ENCODE results near the gene PTPRN2.
A peak's percentile ranks its signal among the peaks of the same experiment; 100 is the strongest.

PTPRN2 gene

GRCh38 chr7:157622000-157622399, 965.6 kb downstream of the PTPRN2 start:
- DNase-seq = no peak

GRCh38 chr7:157621131-157621681, 966.4 kb downstream of the PTPRN2 start:
- no peak for DNase-seq

- no peak for DNase-seq
Observed at GRCh38 chr7:157620616-157621015, 967.0 kb downstream of the PTPRN2 start.

DNA sequence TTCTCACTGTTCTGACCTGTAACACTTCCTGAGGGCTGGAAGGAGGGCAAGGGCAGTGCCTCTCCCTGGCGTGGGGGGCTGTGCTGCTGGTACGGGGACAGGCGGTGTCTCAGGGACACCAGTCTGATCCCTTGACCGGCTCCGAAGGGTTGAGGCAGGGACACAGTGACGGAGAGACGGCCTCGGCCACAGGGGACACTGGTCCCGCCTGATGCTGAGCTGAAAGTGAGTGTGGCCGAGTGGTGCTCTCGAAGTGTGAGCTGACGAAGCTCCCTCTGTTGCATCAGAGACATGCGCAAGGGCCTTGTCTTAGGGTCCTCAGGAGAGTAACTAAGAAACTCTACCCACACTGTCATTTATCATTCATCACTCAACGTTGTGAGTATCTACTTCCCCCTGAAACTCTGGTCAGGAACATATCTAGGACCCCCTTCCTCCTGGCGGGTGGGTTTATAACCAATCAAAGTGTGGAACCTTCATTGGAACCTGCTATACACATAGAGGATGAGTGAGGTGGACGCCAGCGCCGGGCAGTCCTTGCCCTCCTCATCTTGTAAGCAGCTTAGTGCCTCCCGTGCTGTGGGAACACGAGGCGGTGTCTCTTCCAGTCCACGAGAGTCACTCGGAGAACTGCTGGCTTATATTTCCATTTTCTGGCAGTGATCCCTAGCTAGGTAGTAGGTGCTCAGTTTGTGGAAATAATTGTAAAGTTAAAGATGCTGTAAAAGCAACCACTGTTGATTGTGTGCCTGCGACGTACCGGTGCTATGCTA, 967.7 kb downstream of the PTPRN2 start:
- DNase-seq = no peak

DNA sequence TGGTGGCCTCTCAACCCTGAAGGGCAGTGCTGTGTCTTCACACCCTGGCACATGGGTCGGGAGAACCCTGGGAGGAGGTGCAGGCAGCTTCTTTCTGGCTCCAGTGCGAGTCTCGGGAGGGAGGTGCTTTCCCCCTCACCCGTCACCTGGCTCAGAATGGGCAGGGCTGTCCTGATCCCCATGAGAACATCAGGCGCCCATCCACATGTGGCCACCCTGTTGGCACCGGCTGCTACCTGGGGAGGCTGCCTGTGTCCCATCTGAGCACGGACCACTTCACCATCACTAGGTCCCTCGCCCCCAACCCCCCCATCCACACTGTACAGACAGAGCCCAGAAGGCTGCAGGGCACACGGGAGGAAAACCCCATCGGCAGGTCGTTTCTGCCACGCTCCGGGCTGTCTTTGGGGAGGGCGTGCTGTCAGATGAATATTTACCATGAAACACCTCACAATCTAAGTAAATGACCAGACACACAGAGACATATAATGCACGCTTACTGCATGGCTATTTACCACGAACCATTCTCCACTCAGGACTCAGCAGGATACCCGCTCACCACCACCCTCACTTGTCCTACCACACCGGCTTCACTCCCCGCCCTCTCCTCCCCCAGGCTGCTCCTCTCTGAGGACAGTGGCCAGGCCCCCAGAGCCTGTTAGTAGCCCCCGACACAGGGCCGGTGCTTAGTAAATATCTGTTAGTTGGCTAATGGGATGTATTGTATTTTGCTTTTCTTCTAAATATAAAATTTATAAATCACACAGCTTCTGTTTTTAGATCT, 968.6 kb downstream of the PTPRN2 start:
- DNase-seq = no peak

- no peak for DNase-seq
Observed at GRCh38 chr7:157618091-157618726, 969.4 kb downstream of the PTPRN2 start.

GRCh38 chr7:157617401-157617800, 970.2 kb downstream of the PTPRN2 start:
- no peak for DNase-seq

DNA sequence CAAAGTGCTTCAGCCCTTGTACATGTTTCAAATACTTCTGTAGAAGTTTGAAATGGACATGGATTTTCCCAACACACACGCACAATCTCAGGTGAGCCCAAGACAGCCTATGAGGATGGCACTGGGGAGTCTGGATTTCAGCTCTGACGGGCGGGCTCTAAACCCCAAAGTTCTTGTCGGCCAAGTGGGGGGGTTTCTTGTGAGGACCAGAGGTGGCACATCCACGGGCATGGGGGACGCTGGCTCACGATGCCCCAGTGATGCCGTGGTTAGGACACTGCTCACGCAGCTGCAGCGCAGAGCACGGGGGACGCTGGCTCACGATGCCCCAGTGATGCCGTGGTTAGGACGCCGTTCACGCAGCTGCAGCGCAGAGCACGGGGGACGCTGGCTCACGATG, 970.7 kb downstream of the PTPRN2 start:
- DNase-seq = no peak

GRCh38 chr7:157616426-157616825, 971.2 kb downstream of the PTPRN2 start:
- DNase-seq = no peak

GRCh38 chr7:157615852-157616251, 971.8 kb downstream of the PTPRN2 start:
- DNase-seq = no peak

- DNase-seq = no peak
Observed at GRCh38 chr7:157615101-157615817, 972.4 kb downstream of the PTPRN2 start.

- DNase-seq = no peak
Observed at GRCh38 chr7:157614457-157615020, 973.1 kb downstream of the PTPRN2 start.

DNA sequence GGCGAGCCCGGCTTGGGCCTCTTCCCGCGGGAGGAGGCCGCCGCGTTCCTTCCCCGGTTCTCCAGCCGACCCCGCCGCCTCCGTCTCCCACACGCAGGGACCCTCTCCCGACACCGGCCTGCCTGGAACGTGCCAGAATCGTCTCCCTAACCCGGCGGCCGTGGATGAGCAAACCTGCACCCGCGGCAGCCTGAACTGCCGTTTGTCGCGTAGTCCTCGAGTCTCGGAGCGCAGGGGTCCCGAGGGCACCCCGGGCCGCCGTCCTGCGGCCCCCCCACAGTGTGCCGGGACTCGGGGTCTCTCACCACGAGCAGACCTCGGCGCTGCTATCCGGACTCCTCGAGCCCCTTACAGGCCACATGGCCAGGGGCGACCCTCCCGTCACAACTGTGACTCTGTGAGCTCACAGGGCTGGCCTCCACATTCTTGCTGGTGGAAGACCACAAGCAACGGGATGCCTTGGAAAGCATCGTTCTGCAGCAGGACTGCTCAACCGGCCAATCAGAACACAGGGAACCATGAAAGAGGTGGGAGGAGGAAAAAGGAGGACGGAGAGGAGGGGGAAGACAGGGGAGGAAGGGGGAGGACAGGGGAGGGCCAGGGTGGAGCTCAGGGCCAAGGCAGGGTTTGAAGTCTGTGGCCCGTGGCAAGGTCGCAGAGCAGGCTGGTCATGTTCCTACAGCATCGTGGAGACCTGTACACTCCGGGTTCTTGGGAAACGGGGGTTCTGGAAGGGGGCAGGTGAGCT, 973.9 kb downstream of the PTPRN2 start:
- no peak for DNase-seq

DNA sequence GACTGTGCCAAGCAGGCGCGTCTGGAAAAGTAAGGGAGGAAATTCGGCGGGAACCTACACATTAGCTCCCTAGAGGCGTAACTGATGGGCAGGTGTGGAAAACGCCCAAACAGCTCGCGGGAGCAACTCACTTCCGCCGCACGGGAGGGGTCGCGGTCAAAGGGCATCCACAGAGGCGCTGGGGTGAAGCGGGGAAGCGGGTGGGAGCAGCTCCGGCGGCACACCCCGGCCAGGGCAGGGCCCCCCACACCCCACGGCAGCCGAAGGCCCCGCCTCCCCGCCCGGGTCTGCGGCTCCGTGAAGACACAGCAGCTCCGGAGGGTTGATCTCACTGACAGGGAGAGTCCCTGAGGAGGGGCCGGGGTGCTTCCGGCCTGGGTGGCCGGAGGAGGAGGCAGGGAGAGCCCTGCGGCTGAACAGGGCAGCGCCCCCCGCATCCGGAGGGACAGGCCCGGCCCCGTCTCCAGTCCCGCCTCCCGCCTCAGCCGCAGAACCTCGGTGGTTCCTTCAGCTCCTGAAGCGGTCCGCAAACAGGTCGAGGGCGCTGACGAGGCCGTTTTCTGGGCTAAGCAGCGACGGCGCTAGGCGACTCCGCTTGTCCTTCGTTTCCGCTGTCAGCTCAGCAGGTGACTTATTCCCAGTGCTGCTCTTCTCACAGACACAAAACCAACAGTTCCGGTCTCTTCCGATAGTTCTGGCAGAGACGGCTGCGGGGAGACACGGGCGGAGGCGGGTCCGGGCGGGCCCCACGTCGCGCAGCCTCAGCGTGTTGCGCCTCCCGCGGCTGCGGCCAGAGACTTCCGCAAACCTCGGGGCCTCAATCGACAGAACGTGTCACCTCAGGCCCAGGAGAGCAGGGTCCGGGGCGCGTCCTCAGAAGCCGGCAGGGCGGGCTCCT, 974.7 kb downstream of the PTPRN2 start:
- peak; percentile 49 to 75 (median 67) for DNase-seq

DNA sequence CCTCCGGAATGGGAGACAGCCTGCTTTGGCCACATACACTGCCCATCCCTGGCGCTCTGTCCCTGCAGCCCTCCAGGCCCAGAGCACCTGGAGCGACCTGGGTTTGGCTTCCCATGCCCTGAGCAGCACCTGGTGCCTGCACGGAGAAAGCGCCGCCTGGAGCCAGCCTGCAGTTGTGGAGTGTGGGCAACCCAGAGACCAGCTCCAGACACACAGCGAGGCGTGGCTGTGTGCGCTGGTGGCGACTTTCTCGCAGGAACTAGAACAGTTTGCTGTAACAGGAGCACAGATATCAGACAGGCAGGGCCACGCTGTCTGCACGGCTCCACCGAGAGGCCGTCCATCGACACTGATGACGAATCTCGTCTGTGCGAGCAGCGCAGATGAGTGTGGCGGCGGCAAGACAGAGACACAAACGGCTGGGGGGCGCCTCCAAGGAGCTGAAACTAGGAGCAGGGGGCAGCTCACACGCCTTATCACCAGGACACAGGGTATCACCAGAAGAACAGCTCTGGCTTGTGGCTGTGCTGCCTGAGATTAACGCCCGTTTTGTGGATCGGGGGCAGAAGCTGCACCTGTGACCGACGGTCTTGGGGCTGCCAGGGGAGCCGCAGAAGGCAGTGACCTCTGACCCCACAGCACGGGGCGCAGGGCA, 975.5 kb downstream of the PTPRN2 start:
- no peak for DNase-seq

DNA sequence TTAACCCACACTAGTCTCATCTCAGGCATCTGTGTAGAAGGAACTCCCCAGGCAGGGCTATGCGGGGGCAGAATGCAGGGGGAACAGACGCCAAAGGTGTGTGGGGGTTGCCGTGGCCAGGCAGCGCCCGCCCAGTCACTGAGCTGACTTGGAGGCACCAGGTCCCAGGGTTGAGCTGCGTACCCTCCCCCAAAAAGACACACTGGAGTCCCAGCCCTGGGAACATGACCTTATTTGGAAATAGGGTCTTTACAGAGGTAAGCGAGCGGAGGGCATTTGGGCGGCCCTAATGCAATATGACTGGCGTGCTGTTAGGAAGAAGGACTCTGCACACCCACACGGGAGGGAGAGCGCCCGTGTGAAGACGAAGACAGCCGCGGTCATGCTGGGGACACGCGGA, 976.3 kb downstream of the PTPRN2 start:
- no peak for DNase-seq

GRCh38 chr7:157610671-157611295, 976.8 kb downstream of the PTPRN2 start:
- no peak for DNase-seq

GRCh38 chr7:157609932-157610640, 977.5 kb downstream of the PTPRN2 start:
- no peak for DNase-seq

- DNase-seq = no peak
Observed at GRCh38 chr7:157609516-157609915, 978.1 kb downstream of the PTPRN2 start.

Data from suppressor macrophage (primary cell).